ENCODE results near the gene CCT6A. TPM values are rescaled to one million over a fixed set of nuclear protein-coding genes. Genes with fewer than 3 reads are reported as not detected.

CCT6A gene
- total RNA-seq, 1 donor from 2014 or later = 221 TPM

Other genes starting within 250 kb of the CCT6A start
- not detected in 2 replicates for gene SEPTIN14, start 189.0 kb upstream of the CCT6A start, total RNA-seq
- 9.6 and 10.0 TPM in 2 replicates for gene ZNF713, start 164.3 kb upstream of the CCT6A start, total RNA-seq
- 20.3 and 22.5 TPM in 2 replicates for gene MRPS17, start 99.9 kb upstream of the CCT6A start, total RNA-seq
- gene NIPSNAP2, start 87.2 kb upstream of the CCT6A start, total RNA-seq = 51.2 and 54.3 TPM in 2 replicates
- gene PSPH, start 321 bp upstream of the CCT6A start, total RNA-seq = 42.5 and 43.9 TPM in 2 replicates
- gene SUMF2, start 12.5 kb downstream of the CCT6A start, total RNA-seq = 82.1 and 85.9 TPM in 2 replicates
- gene PHKG1, start 41.2 kb downstream of the CCT6A start, total RNA-seq = 1.1 and 1.7 TPM in 2 replicates
- 318 and 330 TPM in 2 replicates for gene CHCHD2, start 54.7 kb downstream of the CCT6A start, total RNA-seq
- not detected in 2 replicates for gene NUPR2, start 64.7 kb downstream of the CCT6A start, total RNA-seq

Measured in neural crest cell (in vitro differentiated cells).